Fibroblast of pulmonary artery (primary cell): ENCODE measurements around the gene CAMK1D.
"Not testable (repeated sequence)": the region's sequence is repeated elsewhere in the genome, so short reads cannot be mapped to it uniquely, and the experiment has no call there.

Experiments used
- DNase-seq: peaks from one replicate; pipeline ENCODE4 v3.0.0-alpha.2; 2010; ENCODE audit warnings: low read depth
- H3K4me3 ChIP-seq: replicated peaks from 2 replicates; pipeline ENCODE4 v1.5.1; 2011; ENCODE audit warnings: low read depth, mild to moderate bottlenecking, control low read depth, low read length, moderate library complexity
- CTCF ChIP-seq: IDR thresholded peaks from 2 replicates; pipeline ENCODE4 v1.5.1; 2011; ENCODE audit warnings: mild to moderate bottlenecking, control low read depth, low read length, inconsistent platforms; ENCODE audit errors: missing control alignments

Gene CAMK1D

GRCh38 chr10:12348870-12349628, at the start of gene CAMK1D:
TSS of gene CAMK1D (plus strand) at chr10:12349547.
- no peak for TF ChIP-seq CTCF
- DNase-seq: peak; percentile 52
- peak within 1 kb of the TSS; percentile 57 for H3K4me3 ChIP-seq

- H3K4me3 ChIP-seq: not testable (repeated sequence)
These were observed 48.3 kb upstream of the CAMK1D start for GRCh38 chr10:12301036-12301435.

GRCh38 chr10:12308057-12308456, 41.3 kb upstream of the CAMK1D start:
- no peak for DNase-seq
- H3K4me3 ChIP-seq: no peak overlapping the region
- no peak for TF ChIP-seq CTCF

More at GRCh38 chr10:12301036-12301435, 48.3 kb upstream of the CAMK1D start:
- not testable (repeated sequence) for DNase-seq

- no peak for TF ChIP-seq CTCF
- no peak overlapping the region for H3K4me3 ChIP-seq
- DNase-seq: no peak
These were observed 40.5 kb upstream of the CAMK1D start for GRCh38 chr10:12308736-12309375.

GRCh38 chr10:12309783-12310182, 39.6 kb upstream of the CAMK1D start:
- not testable (repeated sequence) for H3K4me3 ChIP-seq, DNase-seq

- H3K4me3 ChIP-seq: no peak overlapping the region
- no peak for TF ChIP-seq CTCF
- DNase-seq: no peak
These were observed 34.5 kb upstream of the CAMK1D start for GRCh38 chr10:12314836-12315235.

- DNase-seq: no peak
- H3K4me3 ChIP-seq: no peak overlapping the region
- no peak for TF ChIP-seq CTCF
These were observed 30.3 kb upstream of the CAMK1D start for GRCh38 chr10:12319076-12319475.

- no peak overlapping the region for H3K4me3 ChIP-seq
- TF ChIP-seq CTCF: no peak
- no peak for DNase-seq
These were observed 28.5 kb upstream of the CAMK1D start for GRCh38 chr10:12320892-12321291.
